GM19372 (cell line): ENCODE results near the gene EIF4H.
A peak's percentile ranks its signal among the peaks of the same experiment; 100 is the strongest.
"Not testable (repeated sequence)": the region's sequence is repeated elsewhere in the genome, so short reads cannot be mapped to it uniquely, and the experiment has no call there.

Experiments
- ATAC-seq: cut with Tn5 transposase; IDR thresholded peaks from one replicate; pipeline ENCODE4 v1.9.1; 2021; ENCODE audit warnings: mild to moderate bottlenecking, low read depth, moderate library complexity; ENCODE audit not compliant: unreplicated experiment

EIF4H gene

GRCh38 chr7:74222851-74223710, 48.9 kb downstream of the EIF4H start:
- no peak for ATAC-seq

- ATAC-seq: no peak
Observed at GRCh38 chr7:74223711-74224510, 49.8 kb downstream of the EIF4H start.

- no peak for ATAC-seq
Observed at GRCh38 chr7:74224511-74224832, 50.3 kb downstream of the EIF4H start.

GRCh38 chr7:74224907-74225306, 50.8 kb downstream of the EIF4H start:
- ATAC-seq: not testable (repeated sequence)

DNA sequence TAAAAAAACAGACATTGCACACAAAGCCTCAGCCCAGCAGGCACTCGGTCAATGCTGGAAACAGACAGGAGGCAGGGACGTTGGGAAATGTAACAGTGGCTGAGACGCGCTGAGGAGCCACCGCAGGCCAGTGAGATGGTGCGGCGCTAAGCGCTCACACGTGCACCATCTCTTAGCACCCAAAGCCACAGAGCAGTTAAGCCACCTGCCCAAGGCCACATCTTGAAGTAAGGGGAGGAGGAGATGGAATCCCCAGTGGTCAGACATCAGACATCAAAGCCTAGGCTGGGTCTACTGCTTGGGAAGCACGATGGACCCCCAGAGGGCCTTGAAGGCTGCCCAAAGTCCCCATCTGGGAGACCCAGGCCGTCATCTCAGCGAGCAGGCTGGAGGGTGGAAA, 51.2 kb downstream of the EIF4H start:
- no peak for ATAC-seq

DNA sequence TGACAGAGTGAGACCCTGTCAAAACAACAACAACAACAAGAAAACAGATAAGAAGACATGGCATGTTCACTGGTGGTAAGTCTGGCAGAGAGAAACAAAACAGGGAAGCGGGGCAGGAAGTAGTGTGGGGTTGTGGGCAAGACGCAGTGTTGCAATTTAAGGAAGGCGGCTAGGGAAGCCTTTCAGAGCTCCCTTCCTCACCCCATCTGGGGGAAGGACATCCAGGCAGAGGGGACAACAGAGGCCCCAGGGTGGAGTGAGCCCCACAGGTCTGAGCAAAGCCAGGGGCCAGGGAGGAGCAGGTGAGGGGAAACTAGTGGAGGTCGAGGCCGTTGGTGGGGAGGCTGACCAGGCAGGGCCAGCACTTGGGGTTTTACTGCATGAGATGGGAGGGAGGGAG, 52.5 kb downstream of the EIF4H start:
- ATAC-seq: no peak

- no peak for ATAC-seq
Observed at GRCh38 chr7:74228951-74229900, 55.1 kb downstream of the EIF4H start.

GRCh38 chr7:74230446-74231231, 56.5 kb downstream of the EIF4H start:
- peak; percentile 44 for ATAC-seq

DNA sequence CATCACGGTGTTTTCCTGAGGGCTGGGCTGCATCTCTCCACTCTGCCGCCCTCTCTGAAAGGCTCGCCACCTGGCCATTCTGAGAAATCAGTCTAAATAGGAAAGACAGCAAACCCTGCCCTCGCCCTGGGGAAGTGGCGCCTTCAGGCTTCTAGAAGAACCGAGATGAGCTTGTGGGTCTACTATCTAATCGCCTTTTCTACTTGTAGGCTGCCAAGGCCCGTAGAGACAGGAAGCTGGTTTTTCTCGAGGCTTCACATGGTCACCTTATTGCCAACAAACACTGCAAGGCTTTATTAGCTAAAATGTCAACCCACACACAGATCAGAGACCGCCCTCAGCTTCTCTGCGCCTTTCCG, 57.1 kb downstream of the EIF4H start:
- ATAC-seq: peak; percentile 64

DNA sequence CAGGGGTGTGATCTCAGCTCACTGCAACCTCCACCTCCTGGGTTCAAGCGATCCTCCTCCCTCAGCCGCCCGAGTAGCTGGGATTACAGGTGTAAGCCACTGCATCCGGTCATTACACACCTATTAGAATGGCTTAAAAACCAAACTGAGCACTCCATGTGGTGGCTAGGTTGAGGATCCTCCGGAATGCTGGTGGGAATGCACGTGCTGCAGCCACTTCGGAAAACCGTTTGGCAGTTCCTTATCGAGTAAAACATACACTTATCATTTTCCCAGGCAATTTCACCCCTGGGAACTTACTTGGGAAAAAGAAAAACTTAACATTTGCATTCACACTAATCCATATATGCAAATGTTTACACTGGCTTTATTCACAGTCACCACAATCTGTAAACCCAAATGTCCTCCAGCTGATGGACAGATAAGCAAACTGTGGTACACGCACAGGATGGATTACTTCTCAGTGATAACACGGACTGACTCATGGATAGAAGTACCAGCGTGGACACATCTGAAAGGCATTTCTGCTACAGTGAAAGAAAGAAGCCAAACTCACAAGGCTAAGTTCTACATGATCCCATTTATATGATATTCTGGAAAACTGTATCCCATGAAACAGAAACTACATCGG, 59.6 kb downstream of the EIF4H start:
- no peak for ATAC-seq

GRCh38 chr7:74235518-74236268, 61.5 kb downstream of the EIF4H start:
- ATAC-seq: no peak

- no peak for ATAC-seq
Observed at GRCh38 chr7:74236284-74236683, 62.1 kb downstream of the EIF4H start.

DNA sequence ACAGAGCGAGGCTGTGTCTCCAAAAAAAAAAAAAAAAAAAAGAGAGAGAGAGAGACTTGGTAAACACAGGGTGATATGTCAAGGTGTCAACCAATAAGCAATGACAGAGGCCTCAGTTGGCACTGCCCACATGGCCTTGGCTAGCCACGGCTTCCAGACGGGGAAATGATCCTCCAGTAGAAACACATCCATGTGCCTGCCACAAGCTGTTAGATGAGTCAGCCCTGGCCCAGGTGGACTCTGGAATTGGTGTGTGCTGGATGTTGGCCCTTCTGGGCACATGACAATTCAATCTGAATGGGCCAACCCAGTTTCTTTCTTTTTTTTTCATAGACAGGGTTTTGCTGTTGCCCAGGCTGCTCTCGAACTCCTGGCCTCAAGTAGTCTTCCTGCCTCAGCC, 66.3 kb downstream of the EIF4H start:
- no peak for ATAC-seq

- ATAC-seq: no peak
Observed at GRCh38 chr7:74242122-74242443, 67.9 kb downstream of the EIF4H start.

DNA sequence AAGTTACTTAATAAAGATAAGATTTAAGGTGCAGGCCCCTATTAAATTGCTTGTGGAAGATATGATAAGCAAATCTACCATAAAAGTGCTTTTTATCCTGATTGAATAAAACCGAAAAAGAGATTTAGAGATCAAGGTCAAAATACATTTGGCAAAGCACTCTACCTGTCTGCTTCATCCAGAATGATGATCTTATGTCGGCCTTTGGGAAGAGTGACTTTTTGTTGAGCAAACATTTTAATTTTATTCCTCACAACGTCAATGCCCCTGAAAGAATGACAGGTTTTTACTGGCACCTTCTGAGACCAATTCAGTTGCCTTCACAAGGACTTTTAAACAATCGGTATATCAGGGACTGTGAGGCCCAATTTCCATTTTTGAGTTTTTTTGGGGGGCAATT, 72.3 kb downstream of the EIF4H start:
- ATAC-seq: no peak
